Cardiac muscle cell (in vitro differentiated cells and primary cell): ENCODE data around the gene APBB3. TPM values are rescaled to one million over a fixed set of nuclear protein-coding genes. Genes with fewer than 3 reads are reported as not detected.
"Not testable (repeated sequence)": the region's sequence is repeated elsewhere in the genome, so short reads cannot be mapped to it uniquely, and the experiment has no call there.

Experiments used
- DNase-seq, 2 donors: peaks; one replicate each; pipeline versions ENCODE4 v3.0.0 to v3.0.0-alpha.2; 2010 to 2017; ENCODE audit warnings: low read depth in 1 of 2, low spot score in 1 of 2
- H3K27ac ChIP-seq: fragments of 200-600 bp; sonication (generic); 2 replicates; pipeline ENCODE4 v1.5.1; 2016
- H3K27me3 ChIP-seq: fragments of 200-600 bp; sonication (generic); 2 replicates; pipeline ENCODE4 v1.6.0; 2016; ENCODE audit warnings: control low read depth
- H3K36me3 ChIP-seq: fragments of 200-600 bp; sonication (generic); 2 replicates; pipeline ENCODE4 v1.5.1; 2016; ENCODE audit warnings: control low read depth
- H3K4me1 ChIP-seq: fragments of 200-600 bp; sonication (generic); 2 replicates; pipeline ENCODE4 v1.8.1; 2017; ENCODE audit warnings: low read depth, mild to moderate bottlenecking, mixed run types
- H3K4me3 ChIP-seq: fragments of 200-600 bp; sonication (generic); 2 replicates; pipeline ENCODE4 v1.5.1; 2016; ENCODE audit warnings: mild to moderate bottlenecking
- H3K9me3 ChIP-seq: fragments of 200-600 bp; sonication (generic); 2 replicates; pipeline ENCODE4 v1.5.1; 2017; ENCODE audit warnings: low read depth, mild to moderate bottlenecking, control low read depth
- CTCF ChIP-seq: IDR thresholded peaks from 2 replicates; pipeline ENCODE4 v1.5.1; 2012; ENCODE audit warnings: low read depth, mild to moderate bottlenecking, low read length
- polyA plus RNA-seq: library from polyadenylated mRNA; unstranded; fragments of >200 nt; fragmentation: Nextera tagmentation; extraction: Ambion mirVana; gene quantifications from 2 replicates; pipeline ENCODE4 v1.2.1, GENCODE V29; 2016
- total RNA-seq: library from RNA; depleted of rRNA; stranded (reverse); fragments of >200 nt; gene quantifications from 2 replicates; pipeline ENCODE4 v1.2.3, GENCODE V29; 2016

APBB3 gene
- total and polyA plus RNA-seq, 2 experiments from 2014 or later, result 45.4 to 61.8 TPM

GRCh38 chr5:140596321-140596741 lies 31.9 kb upstream of the APBB3 start:
- no peaks in the 10 kb centered on the region for H3K9me3 ChIP-seq
- no peak overlapping the region for H3K4me3 ChIP-seq
- TF ChIP-seq CTCF, result no peak
- no peaks in the 10 kb centered on the region for H3K36me3 ChIP-seq
- no peaks in the 10 kb centered on the region for H3K27me3 ChIP-seq
- no peak overlapping the region for H3K27ac ChIP-seq
- peak in 1 of 2 donors; percentile 75 for DNase-seq
- H3K4me1 ChIP-seq, result no peaks in the 10 kb centered on the region

- Histone ChIP-seq H3K4me1 (no peaks in the 10 kb centered on the region), H3K27ac (no peak overlapping the region), H3K4me3 (no peak overlapping the region), H3K9me3 (no peaks in the 10 kb centered on the region), H3K27me3 (no peaks in the 10 kb centered on the region), H3K36me3 (no peaks in the 10 kb centered on the region)
- no peak for TF ChIP-seq CTCF
- DNase-seq, result no peak
Observed at GRCh38 chr5:140595538-140596300, 31.3 kb upstream of the APBB3 start.

DNA sequence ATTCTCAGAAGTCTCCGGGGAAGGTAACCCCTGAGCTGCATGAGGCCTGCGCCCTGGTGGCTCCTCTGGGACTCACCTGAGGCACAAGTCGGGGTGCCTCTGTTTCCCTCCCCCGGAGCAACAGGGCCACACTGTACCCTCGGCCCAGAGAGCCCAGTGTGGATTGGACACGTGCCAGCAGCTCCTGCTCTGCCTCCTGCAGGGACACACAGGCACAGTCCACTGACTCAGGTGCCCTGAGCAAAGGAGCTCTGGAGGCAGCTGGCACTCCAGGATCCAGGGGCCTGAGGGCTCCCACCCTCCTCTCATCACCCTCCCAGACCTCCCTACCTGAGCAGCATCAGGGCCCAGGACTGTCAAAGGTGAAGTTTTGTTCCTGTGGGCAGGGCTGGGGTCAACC lies 29.8 kb upstream of the APBB3 start:
- Histone ChIP-seq H3K27ac (no peak overlapping the region), H3K4me1 (no peaks in the 10 kb centered on the region), H3K4me3 (no peak overlapping the region), H3K36me3 (no peaks in the 10 kb centered on the region), H3K9me3 (no peaks in the 10 kb centered on the region), H3K27me3 (no peaks in the 10 kb centered on the region)
- no peak for DNase-seq
- no peak for TF ChIP-seq CTCF

DNA sequence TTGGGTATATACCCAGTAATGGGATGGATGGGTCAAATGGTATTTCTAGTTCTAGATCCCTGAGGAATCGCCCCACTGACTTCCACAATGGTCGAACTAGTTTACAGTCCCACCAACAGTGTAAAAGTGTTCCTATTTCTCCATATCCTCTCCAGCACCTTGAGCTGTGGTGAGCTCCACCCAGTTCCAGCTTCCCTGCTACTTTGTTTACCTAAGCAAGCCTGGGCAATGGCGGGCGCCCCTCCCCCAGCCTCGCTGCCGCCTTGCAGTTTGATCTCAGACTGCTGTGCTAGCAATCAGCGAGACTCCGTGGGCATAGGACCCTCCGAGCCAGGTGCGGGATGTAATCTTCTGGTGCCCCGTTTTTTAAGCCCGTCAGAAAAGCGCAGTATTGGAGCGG lies 28.7 kb upstream of the APBB3 start:
- H3K27ac ChIP-seq, H3K4me3 ChIP-seq: not testable (repeated sequence)

DNA sequence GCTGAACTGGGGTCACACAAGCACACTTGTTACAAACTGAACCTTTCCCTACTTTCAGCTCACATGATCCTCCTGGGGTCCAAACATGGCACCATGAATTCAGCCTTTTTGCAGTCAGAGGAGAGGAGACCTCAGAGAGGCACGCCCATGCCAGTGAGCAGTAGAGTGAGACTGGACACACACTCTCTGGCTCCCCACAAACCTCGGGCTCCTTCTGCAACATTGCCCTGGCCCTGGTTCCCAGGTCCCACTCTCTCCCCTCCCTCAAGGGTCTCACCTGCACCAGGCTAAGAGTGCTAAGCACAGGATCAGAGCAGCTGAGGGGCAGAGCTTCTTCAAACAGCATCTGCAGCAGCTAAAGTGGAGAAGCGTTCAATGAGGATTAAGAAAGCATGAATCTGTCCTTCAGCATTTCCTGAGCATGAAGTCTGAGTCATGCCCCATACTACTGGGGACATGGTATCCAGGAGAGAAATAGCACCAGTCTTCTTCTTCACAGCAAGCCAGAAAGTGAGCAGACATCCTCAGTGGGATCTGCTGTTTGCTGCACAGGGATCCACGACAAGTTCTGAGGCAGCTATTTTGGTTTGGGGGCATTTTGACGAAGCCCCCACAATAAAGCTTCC lies 27.5 kb upstream of the APBB3 start:
- H3K27me3 ChIP-seq, result no peaks in the 10 kb centered on the region
- H3K36me3 ChIP-seq, result no peaks in the 10 kb centered on the region
- DNase-seq, result peak in 1 of 2 donors; percentile 51
- H3K27ac ChIP-seq, result no peak overlapping the region
- no peaks in the 10 kb centered on the region for H3K4me1 ChIP-seq
- no peak overlapping the region for H3K4me3 ChIP-seq
- TF ChIP-seq CTCF, result no peak
- no peaks in the 10 kb centered on the region for H3K9me3 ChIP-seq

More for the DNA sequence above, 28.7 kb upstream of the APBB3 start:
- H3K36me3 ChIP-seq, H3K9me3 ChIP-seq, DNase-seq, H3K27me3 ChIP-seq, H3K4me1 ChIP-seq: not testable (repeated sequence)

DNA sequence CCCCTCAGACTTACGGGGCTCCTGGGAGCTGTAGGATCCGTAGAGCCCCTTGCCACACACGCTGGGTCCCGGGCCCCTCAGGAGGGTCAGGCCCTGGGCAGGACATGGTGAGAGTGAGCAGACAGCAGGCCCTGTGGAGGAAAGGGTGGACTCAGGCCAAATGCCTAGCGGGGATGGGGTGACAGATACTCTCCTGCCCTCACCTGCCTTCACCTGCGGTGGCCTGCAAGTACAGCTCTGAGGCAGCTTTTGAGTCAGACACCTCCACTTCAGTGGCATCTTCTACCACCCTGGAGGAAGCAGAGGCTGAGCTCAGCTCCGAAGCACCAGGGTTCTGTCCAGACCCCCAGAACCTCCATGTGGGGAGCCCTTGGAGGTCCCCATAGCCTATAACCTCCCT lies 26.5 kb upstream of the APBB3 start:
- no peaks in the 10 kb centered on the region for H3K9me3 ChIP-seq
- H3K4me1 ChIP-seq, result no peaks in the 10 kb centered on the region
- TF ChIP-seq CTCF, result no peak
- no peak for DNase-seq
- no peaks in the 10 kb centered on the region for H3K36me3 ChIP-seq
- H3K27me3 ChIP-seq, result no peaks in the 10 kb centered on the region
- no peak overlapping the region for H3K27ac ChIP-seq
- H3K4me3 ChIP-seq, result no peak overlapping the region
